Urinary bladder (tissue), 4 donors: ENCODE data around the gene TCAIM. TPM values are rescaled to one million over a fixed set of nuclear protein-coding genes. Genes with fewer than 3 reads are reported as not detected.
"Not testable (repeated sequence)": the region's sequence is repeated elsewhere in the genome, so short reads cannot be mapped to it uniquely, and the experiment has no call there.

Experiments used
- DNase-seq: peaks from one replicate; pipeline ENCODE4 v3.0.0-alpha.2; 2015; ENCODE audit errors: extremely low spot score
- H3K27ac ChIP-seq: one replicate; pipeline ENCODE4 v1.5.1; 2013; ENCODE audit warnings: low read depth, mild to moderate bottlenecking, moderate library complexity
- H3K36me3 ChIP-seq: one replicate; pipeline ENCODE4 v1.6.1; 2013; ENCODE audit warnings: mild to moderate bottlenecking, moderate library complexity; ENCODE audit not compliant: insufficient read depth
- H3K4me1 ChIP-seq: one replicate; pipeline ENCODE4 v1.6.1; 2013; ENCODE audit warnings: mild to moderate bottlenecking, moderate library complexity; ENCODE audit not compliant: insufficient read depth
- H3K4me3 ChIP-seq: one replicate; pipeline ENCODE4 v1.5.1; 2013; ENCODE audit warnings: low read depth, low read length
- WGBS: extraction: QIAGEN DNeasy Blood & Tissue Kit; methylation state at CpG from one replicate; pipeline ENCODE4 v1.1.7; 2013; 5-methylcytosine and 5-hydroxymethylcytosine counted together
- polyA plus RNA-seq: library from polyadenylated mRNA; stranded (reverse); fragments of 200-250 nt; gene quantifications from one replicate; pipeline ENCODE4 v1.2.3, GENCODE V29; 2013
- total RNA-seq: library from RNA; depleted of rRNA; stranded (reverse); fragments of >200 nt; gene quantifications from one replicate; pipeline ENCODE4 v1.2.3, GENCODE V29; 2014
- donor health status: healthy with polysubstance abuse.
- donor health status: healthy.

Gene TCAIM
- total and polyA plus RNA-seq, 2 donors: 11.8 to 50.4 TPM

- 80% methylated on average over 11 of the region's 11 CpGs for WGBS
- Histone ChIP-seq H3K36me3 (no peaks in the 10 kb centered on the region), H3K4me1 (no peaks in the 10 kb centered on the region), H3K4me3 (no peak overlapping the region), H3K27ac (no peak overlapping the region)
- DNase-seq: no peak
Measured at GRCh38 chr3:44411031-44411645, 72.6 kb downstream of the TCAIM start.

DNA sequence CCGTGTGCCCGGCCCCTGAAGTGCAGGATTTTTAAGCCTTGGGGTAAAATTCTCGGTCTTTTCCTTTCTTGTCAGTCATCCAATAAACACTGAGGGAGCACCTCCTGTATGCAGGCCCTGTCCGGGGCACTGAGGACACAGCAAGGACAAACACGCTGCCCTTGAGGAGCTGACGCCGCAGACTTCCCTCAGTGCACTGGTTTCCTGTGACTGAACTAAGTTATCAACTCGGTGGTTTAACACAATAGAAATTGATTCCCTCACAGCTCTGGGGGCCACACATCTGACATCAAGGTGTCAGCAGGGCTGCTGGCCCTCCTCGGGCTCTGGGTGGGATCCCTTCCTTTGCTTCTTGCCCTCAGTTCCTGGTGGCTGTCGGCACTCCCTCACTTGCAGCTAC, 73.8 kb downstream of the TCAIM start:
- 71% methylated on average over 10 of the region's 10 CpGs for whole genome bisulfite sequencing
- no peak overlapping the region for H3K4me3 ChIP-seq
- no peak overlapping the region for H3K27ac ChIP-seq
- no peaks in the 10 kb centered on the region for H3K36me3 ChIP-seq
- no peaks in the 10 kb centered on the region for H3K4me1 ChIP-seq
- DNase-seq: no peak

- 83% methylated on average over 11 of the region's 11 CpGs for WGBS
- Histone ChIP-seq H3K4me3 (no peak overlapping the region), H3K4me1 (no peaks in the 10 kb centered on the region), H3K36me3 (no peaks in the 10 kb centered on the region), H3K27ac (no peak overlapping the region)
- no peak for DNase-seq
Measured at GRCh38 chr3:44414517-44415090, 76.0 kb downstream of the TCAIM start.

GRCh38 chr3:44415421-44415820, 76.9 kb downstream of the TCAIM start:
- H3K4me1 ChIP-seq: no peaks in the 10 kb centered on the region
- DNase-seq: no peak
- no peak overlapping the region for H3K4me3 ChIP-seq
- WGBS: 88% methylated on average over 11 of the region's 11 CpGs
- H3K36me3 ChIP-seq: no peaks in the 10 kb centered on the region
- H3K27ac ChIP-seq: no peak overlapping the region

GRCh38 chr3:44416031-44417030, 77.8 kb downstream of the TCAIM start:
- Histone ChIP-seq H3K4me3 (no peak overlapping the region), H3K4me1 (no peaks in the 10 kb centered on the region), H3K27ac (no peak overlapping the region), H3K36me3 (no peaks in the 10 kb centered on the region)
- DNase-seq: no peak
- 90% methylated on average over 11 of the region's 11 CpGs for WGBS

GRCh38 chr3:44418118-44418517, 79.6 kb downstream of the TCAIM start:
- 82% methylated on average over 4 of the region's 4 CpGs for WGBS
- not testable (repeated sequence) for H3K4me1 ChIP-seq, H3K36me3 ChIP-seq, H3K4me3 ChIP-seq, DNase-seq, H3K27ac ChIP-seq

DNA sequence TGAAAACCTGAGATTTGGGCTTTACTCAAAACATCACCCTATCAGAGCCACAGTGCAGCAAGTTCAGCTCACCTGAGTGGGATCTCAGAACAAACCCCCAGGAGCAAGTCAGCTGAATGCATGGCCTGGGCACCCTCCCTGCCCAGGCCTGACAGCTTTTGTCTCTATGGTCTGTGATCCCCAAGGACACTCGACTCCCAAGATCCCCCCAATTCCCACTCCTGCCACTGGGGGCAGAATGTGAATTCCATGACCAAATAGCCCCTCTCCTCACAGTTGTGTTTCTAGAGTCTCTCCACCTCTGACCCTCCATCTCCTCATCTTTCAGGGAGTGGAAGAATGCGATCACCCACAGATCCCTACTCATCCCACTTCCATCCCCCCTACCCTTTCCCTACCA, 80.0 kb downstream of the TCAIM start:
- DNase-seq: no peak
- no peaks in the 10 kb centered on the region for H3K36me3 ChIP-seq
- H3K27ac ChIP-seq: no peak overlapping the region
- WGBS: 78% methylated on average over 2 of the region's 2 CpGs
- no peaks in the 10 kb centered on the region for H3K4me1 ChIP-seq
- H3K4me3 ChIP-seq: no peak overlapping the region

- 81% methylated on average over 11 of the region's 11 CpGs for WGBS
- Histone ChIP-seq H3K4me1 (no peaks in the 10 kb centered on the region), H3K36me3 (no peaks in the 10 kb centered on the region), H3K27ac (no peak overlapping the region), H3K4me3 (no peak overlapping the region)
- DNase-seq: no peak
Measured at GRCh38 chr3:44419116-44419922, 80.8 kb downstream of the TCAIM start.

DNA sequence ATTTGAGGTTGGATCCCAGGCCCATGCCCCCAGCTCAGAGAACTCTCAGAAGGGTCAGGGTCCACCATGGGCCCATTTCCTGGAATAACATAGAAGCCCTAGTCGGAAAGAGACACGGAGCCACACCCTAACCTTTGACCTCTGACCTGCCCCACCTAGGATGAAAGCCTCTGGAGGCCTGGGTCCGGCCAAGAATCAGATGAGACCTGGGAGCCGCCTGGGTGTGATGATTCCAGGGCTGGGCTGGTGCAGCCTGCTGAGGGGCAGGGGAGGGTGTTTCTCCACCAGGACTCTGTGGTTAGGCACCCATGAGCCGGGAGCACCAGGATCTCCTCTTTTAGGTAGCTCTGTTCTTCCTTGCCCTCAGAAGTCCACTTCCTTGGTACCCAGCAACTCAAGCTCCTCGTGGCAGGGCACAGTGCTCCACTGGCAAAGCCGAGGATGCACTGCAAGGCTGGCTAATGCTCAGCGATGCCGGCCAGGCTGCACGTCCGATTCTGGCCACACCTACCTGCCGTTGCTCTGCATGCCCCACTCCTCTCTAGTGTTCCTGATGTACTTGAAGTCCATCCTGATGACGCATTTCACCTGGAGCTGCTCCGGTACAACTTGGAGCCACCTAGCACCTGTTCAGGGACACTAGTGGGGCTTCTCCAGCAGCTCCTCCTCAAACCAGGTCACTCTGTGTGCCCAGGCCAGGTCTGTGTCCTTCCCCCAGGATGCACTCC, 81.5 kb downstream of the TCAIM start:
- no peak for DNase-seq
- Histone ChIP-seq H3K27ac (no peak overlapping the region), H3K36me3 (no peaks in the 10 kb centered on the region), H3K4me1 (no peaks in the 10 kb centered on the region), H3K4me3 (no peak overlapping the region)
- 85% methylated on average over 14 of the region's 14 CpGs for WGBS

GRCh38 chr3:44420676-44421075, 82.1 kb downstream of the TCAIM start:
- no peak for DNase-seq
- Histone ChIP-seq H3K4me3 (no peak overlapping the region), H3K36me3 (no peaks in the 10 kb centered on the region), H3K27ac (no peak overlapping the region), H3K4me1 (no peaks in the 10 kb centered on the region)
- WGBS: 73% methylated on average over 1 of the region's 1 CpG

GRCh38 chr3:44421280-44421679, 82.7 kb downstream of the TCAIM start:
- DNase-seq: no peak
- H3K36me3 ChIP-seq: no peaks in the 10 kb centered on the region
- H3K4me1 ChIP-seq: no peaks in the 10 kb centered on the region
- 92% methylated on average over 6 of the region's 6 CpGs for WGBS
- no peak overlapping the region for H3K4me3 ChIP-seq
- no peak overlapping the region for H3K27ac ChIP-seq

DNA sequence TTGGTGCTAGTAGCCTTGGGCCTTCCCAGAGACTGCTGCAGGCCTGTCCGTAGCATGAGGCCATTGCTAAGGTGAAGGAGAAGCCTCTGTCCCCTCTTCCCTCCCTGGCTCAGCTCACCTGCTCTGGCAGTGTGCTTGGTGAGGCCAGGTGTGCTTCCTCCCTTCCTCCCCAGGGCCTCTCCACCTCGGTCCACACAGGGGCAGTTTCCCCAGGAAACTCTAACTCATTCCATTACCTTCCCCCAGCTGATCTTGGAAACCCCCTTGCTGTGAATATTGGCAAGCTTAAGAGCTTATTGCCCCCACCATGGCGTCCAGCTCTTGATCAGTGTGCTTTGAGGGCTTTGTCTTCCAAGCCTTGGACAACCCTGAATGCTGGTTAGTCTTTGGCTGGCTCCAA, 86.2 kb downstream of the TCAIM start:
- no peaks in the 10 kb centered on the region for H3K36me3 ChIP-seq
- DNase-seq: no peak
- 64% methylated on average over 3 of the region's 3 CpGs for WGBS

DNA sequence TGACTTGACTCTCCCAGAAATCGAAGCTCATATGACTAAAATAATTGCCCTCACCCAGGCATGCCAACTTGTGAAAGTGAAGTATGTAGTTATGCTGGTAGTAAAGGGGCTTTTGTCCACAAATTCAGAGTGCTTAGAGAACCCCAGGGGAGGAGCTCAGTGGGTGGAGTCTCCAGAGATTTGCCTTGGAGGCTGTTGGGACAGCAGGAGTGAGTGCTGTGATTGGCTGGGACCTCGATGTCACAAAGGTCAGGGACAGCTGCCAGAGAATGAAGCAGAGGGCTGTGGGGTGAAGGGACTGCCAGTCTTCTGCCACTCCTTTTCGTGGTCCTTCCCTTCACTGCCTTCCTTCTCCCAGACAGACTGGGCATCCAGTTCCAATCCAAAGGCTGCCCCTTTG, 89.1 kb downstream of the TCAIM start:
- no peak for DNase-seq
- Histone ChIP-seq H3K4me1 (no peaks in the 10 kb centered on the region), H3K27ac (no peak overlapping the region), H3K36me3 (no peaks in the 10 kb centered on the region), H3K4me3 (no peak overlapping the region)
- WGBS: 89% methylated on average over 3 of the region's 3 CpGs

More for the DNA sequence above, 86.2 kb downstream of the TCAIM start:
- Histone ChIP-seq H3K4me1 (no peaks in the 10 kb centered on the region), H3K27ac (no peak overlapping the region), H3K4me3 (no peak overlapping the region)
